HepG2 (cell line): ENCODE measurements around the gene CTCF. TPM values are rescaled to one million over a fixed set of nuclear protein-coding genes. Genes with fewer than 3 reads are reported as not detected.

Experiments used
- ATAC-seq: fragments of 200-7000 bp; cut with Tn5 transposase; 3 replicates; pipeline ENCODE4 v1.9.1; 2020; ENCODE audit warnings: mild to moderate bottlenecking, moderate library complexity
- BruUV-seq: library from RNA; stranded (reverse); fragments of 400-500 nt; replicated peaks from 2 replicates; lab custom pipeline; 2021; lab: Mats Ljungman, UMichigan
- CTCF ChIA-PET: fragments of 300-600 bp; formaldehyde crosslinking; extraction: SDS; loops from one replicate; lab custom pipeline; 2021; ENCODE audit warnings: low total read pairs, inconsistent platforms, low intra/inter-chr PET ratio; lab: Yijun Ruan, JAX
- POLR2A ChIA-PET: fragments of 350-600 bp; sonication (Branson Sonifier 250); formaldehyde crosslinking; loops from one replicate; lab custom pipeline; 2020; ENCODE audit warnings: antibody characterized with exemption, inconsistent platforms; lab: Yijun Ruan, JAX
- DNase-seq: peaks from one replicate; pipeline ENCODE4 v3.0.0-alpha.2; 2015; ENCODE audit warnings: low spot score
- FAIRE-seq: peaks from 3 replicates; lab custom pipeline; 2011; peaks lifted over from hg19 to GRCh38; lab: Jason Lieb, UNC
- H2AFZ ChIP-seq: one replicate; pipeline ENCODE4 v1.6.1; 2011; ENCODE audit warnings: low read length, inconsistent platforms
- H3K27ac ChIP-seq: fragments of 300-600 bp; 3 replicates; pipeline ENCODE4 v1.8.0; 2011; ENCODE audit warnings: mixed run types, mild to moderate bottlenecking, mixed read lengths, low read length, inconsistent platforms; ENCODE audit not compliant: insufficient read depth; ENCODE audit errors: extremely low read length
- H3K27me3 ChIP-seq, 2 experiments: fragments of 200-600 bp in 1 of 2; 2 replicates in 1 of 2; 3 replicates in 1 of 2; pipeline versions ENCODE4 v1.6.0 to v1.8.0; 2011; ENCODE audit warnings: low read length in 2 of 2, mild to moderate bottlenecking in 2 of 2, moderate library complexity in 2 of 2, inconsistent platforms in 1 of 2; ENCODE audit not compliant: insufficient read depth in 2 of 2, control insufficient read depth in 1 of 2
- H3K36me3 ChIP-seq, 2 experiments: fragments of 200-600 bp in 1 of 2; replicated peaks in 1 of 2; 2 replicates in 1 of 2; 3 replicates in 1 of 2; pipeline versions ENCODE4 v1.5.1 to v1.8.0; 2011; ENCODE audit warnings: low read length in 2 of 2, inconsistent platforms in 1 of 2; ENCODE audit not compliant: insufficient read depth in 2 of 2, control insufficient read depth in 1 of 2
- H3K4me1 ChIP-seq: 2 replicates; pipeline ENCODE4 v1.5.1; 2012; ENCODE audit warnings: low read length, inconsistent platforms; ENCODE audit not compliant: insufficient read depth
- H3K4me2 ChIP-seq: 2 replicates; pipeline ENCODE4 v1.6.0; 2011; ENCODE audit warnings: low read depth, low read length, inconsistent platforms
- H3K4me3 ChIP-seq, 3 experiments: fragments of 200-600 bp in 1 of 3; sonication (generic), shearing (Covaris generic) in 1 of 3; replicated peaks in 1 of 3; 2 replicates each; pipeline ENCODE4 v1.5.1; 2011 to 2016; ENCODE audit warnings: low read length in 3 of 3, inconsistent platforms in 2 of 3, low read depth in 2 of 3, mild to moderate bottlenecking in 2 of 3, control low read depth in 1 of 3, mixed read lengths in 1 of 3; ENCODE audit not compliant: insufficient read depth in 1 of 3
- H3K79me2 ChIP-seq: one replicate; pipeline ENCODE4 v1.6.1; 2011; ENCODE audit warnings: low read length, inconsistent platforms; ENCODE audit not compliant: insufficient read depth
- H3K9ac ChIP-seq: 2 replicates; pipeline ENCODE4 v1.6.0; 2011; ENCODE audit warnings: mild to moderate bottlenecking, low read depth, low read length, inconsistent platforms; ENCODE audit not compliant: insufficient read depth
- H3K9me3 ChIP-seq: 2 replicates; pipeline ENCODE4 v1.5.1; 2012; ENCODE audit warnings: mild to moderate bottlenecking, low read length
- H4K20me1 ChIP-seq: 2 replicates; pipeline ENCODE4 v1.6.0; 2011; ENCODE audit warnings: inconsistent platforms, mild to moderate bottlenecking, low read length, moderate library complexity; ENCODE audit not compliant: insufficient read depth
- ARHGAP35 ChIP-seq: sonication (generic); formaldehyde crosslinking; IDR thresholded peaks from 2 replicates; pipeline ENCODE4 v1.9.0; 2022; ENCODE audit warnings: mild to moderate bottlenecking, inconsistent platforms, moderate library complexity, missing genetic modification reagents, borderline replicate concordance
- ATRX ChIP-seq: sonication (generic); formaldehyde crosslinking; IDR thresholded peaks from 2 replicates; pipeline ENCODE4 v1.4.0; 2020; ENCODE audit warnings: missing genetic modification reagents, borderline replicate concordance
- DPF2 ChIP-seq: sonication (generic); formaldehyde crosslinking; IDR thresholded peaks from 2 replicates; pipeline ENCODE4 v1.4.0; 2020; ENCODE audit warnings: mild to moderate bottlenecking, low read depth, missing genetic modification reagents, borderline replicate concordance
- ESRRA ChIP-seq: sonication (generic); formaldehyde crosslinking; IDR thresholded peaks from 2 replicates; pipeline ENCODE4 v1.5.1; 2020; ENCODE audit warnings: mild to moderate bottlenecking, low read depth, missing genetic modification reagents
- SKI ChIP-seq: fragments of 450-650 bp; IDR thresholded peaks from one replicate; pipeline ENCODE4 v1.6.1; 2018; ENCODE audit warnings: mild to moderate bottlenecking; ENCODE audit not compliant: partially characterized antibody
- ZNF142 ChIP-seq: sonication (generic); formaldehyde crosslinking; IDR thresholded peaks from 2 replicates; pipeline ENCODE4 v1.4.0; 2020; ENCODE audit warnings: missing genetic modification reagents
- ZNF264 ChIP-seq: sonication (generic); formaldehyde crosslinking; IDR thresholded peaks from 2 replicates; pipeline ENCODE4 v1.4.0; 2020; ENCODE audit warnings: missing genetic modification reagents
- ZNF598 ChIP-seq: sonication (generic); formaldehyde crosslinking; IDR thresholded peaks from 2 replicates; pipeline ENCODE4 v1.5.1; 2020; ENCODE audit warnings: mild to moderate bottlenecking, missing genetic modification reagents, borderline replicate concordance
- ZNF619 ChIP-seq: sonication (generic); formaldehyde crosslinking; IDR thresholded peaks from 2 replicates; pipeline ENCODE4 v1.4.0; 2020; ENCODE audit warnings: mild to moderate bottlenecking, missing genetic modification reagents
- WGBS: methylation state at CpG from one replicate; pipeline ENCODE4 v1.1.6; 2017; ENCODE audit warnings: low lambda C conversion rate; 5-methylcytosine and 5-hydroxymethylcytosine counted together
- in situ Hi-C: cut with HindIII; loops from 2 replicates; pipeline ENCODE4 v1.10.0; 2017; ENCODE audit warnings: low pct_unique_long_range_greater_than_20kb; ENCODE audit not compliant: extremely low pct_ligation_motif_present
- intact Hi-C: fragments of 100-400 bp; cut with micrococcal nuclease; formaldehyde crosslinking; loops from one replicate; pipeline ENCODE4 v1.10.0; 2022; ENCODE audit not compliant: unreplicated experiment
- polyA plus RNA-seq, 8 experiments: library from polyadenylated mRNA; depleted of rRNA in 3 of 8; stranded (reverse) in 7 of 8; unstranded in 1 of 8; fragments of >200 nt; fragmentation: Illumina TruSeq in 4 of 8; extraction: Trizol in 4 of 8; gene quantifications; 2 replicates each; pipeline versions ENCODE4 v1.2.1 to v1.2.3, GENCODE V29; 2011 to 2016; ENCODE audit warnings: low read depth in 4 of 8, missing spikeins in 1 of 8, mixed read lengths in 1 of 8; ENCODE audit not compliant: insufficient read depth in 1 of 8
- total RNA-seq, 5 experiments: library from RNA; depleted of rRNA; stranded (reverse); fragments of >200 nt; fragmentation: Illumina TruSeq; extraction: Trizol; gene quantifications; 2 replicates each; pipeline ENCODE4 v1.2.3, GENCODE V29; 2016; ENCODE audit warnings: low read depth in 1 of 5
- TF ChIP-seq, protein P1 (sequence below), 2 experiments: sonication (generic) in 1 of 2; formaldehyde crosslinking in 1 of 2; IDR thresholded peaks; 2 replicates each; pipeline versions ENCODE4 v1.6.1 to v1.9.0; 2014 to 2022; ENCODE audit warnings: antibody characterized with exemption in 1 of 2, borderline replicate concordance in 1 of 2, inconsistent platforms in 1 of 2, low read depth in 1 of 2, missing genetic modification reagents in 1 of 2

Gene CTCF
- total and polyA plus RNA-seq, 2 of the 13 experiments (the other 11 are each of a cell fraction or from before 2014, with no cell fraction given), result 19.5 to 37.5 TPM

DNA sequence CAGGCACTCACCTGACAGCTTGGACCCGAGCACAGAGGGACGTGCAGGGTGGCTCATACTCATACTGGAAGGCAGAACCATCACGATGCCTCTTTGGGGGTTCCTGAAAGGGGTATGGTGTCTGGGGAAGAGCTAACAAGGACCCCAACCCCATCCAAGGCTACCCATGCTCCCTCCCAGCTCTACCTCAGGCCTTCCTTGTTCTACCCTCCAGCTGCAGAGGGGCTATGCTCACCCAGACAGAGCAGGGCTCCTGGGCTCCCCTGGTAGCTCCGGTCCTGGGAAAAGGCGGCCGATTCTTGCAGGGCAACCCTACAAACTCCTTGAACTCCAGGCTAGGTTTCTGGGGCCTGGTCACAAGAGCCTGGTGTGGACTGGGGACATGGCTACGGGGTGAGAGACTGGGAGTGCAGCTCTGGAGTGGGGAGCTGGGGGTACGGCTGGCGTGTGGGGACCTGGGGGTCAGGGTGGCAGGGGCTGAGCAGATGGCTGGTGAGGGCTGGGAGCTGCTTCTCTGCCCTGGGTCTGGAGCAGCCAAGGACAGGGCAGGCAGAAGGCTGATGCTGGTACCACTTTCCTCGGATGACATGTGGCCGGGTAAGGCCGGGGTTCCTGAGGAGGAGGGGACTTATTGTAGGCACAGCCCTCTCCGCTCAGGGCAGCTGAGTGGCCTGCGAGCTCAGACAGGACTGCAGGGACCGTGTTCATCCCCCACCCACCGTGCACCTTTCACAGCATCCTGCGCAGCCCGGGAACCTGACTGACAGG, 95.6 kb downstream of the CTCF start:
- H3K4me3 ChIP-seq, result no peak overlapping the region
- intact Hi-C loops, result no loop called here
- ATAC-seq (no peak), DNase-seq (no peak), FAIRE-seq (no peak)
- peaks cover 0 to 15% of the 10 kb centered on the region in 2 experiments; a peak in 4 of 5 replicates for H3K27me3 ChIP-seq
- H4K20me1 ChIP-seq, result 0 out of 2 replicates have a peak, but pooled peaks cover 3% of the 10 kb centered on the region
- TF ChIP-seq DPF2 (CRISPR knock-in tag) (no peak), ARHGAP35 (no peak), ZNF619 (CRISPR knock-in tag) (no peak), ATRX (no peak), SKI (no peak), ZNF598 (CRISPR knock-in tag) (no peak), ZNF264 (no peak), ESRRA (CRISPR knock-in tag) (no peak), ZNF142 (no peak)
- TF ChIP-seq, protein P1, sequence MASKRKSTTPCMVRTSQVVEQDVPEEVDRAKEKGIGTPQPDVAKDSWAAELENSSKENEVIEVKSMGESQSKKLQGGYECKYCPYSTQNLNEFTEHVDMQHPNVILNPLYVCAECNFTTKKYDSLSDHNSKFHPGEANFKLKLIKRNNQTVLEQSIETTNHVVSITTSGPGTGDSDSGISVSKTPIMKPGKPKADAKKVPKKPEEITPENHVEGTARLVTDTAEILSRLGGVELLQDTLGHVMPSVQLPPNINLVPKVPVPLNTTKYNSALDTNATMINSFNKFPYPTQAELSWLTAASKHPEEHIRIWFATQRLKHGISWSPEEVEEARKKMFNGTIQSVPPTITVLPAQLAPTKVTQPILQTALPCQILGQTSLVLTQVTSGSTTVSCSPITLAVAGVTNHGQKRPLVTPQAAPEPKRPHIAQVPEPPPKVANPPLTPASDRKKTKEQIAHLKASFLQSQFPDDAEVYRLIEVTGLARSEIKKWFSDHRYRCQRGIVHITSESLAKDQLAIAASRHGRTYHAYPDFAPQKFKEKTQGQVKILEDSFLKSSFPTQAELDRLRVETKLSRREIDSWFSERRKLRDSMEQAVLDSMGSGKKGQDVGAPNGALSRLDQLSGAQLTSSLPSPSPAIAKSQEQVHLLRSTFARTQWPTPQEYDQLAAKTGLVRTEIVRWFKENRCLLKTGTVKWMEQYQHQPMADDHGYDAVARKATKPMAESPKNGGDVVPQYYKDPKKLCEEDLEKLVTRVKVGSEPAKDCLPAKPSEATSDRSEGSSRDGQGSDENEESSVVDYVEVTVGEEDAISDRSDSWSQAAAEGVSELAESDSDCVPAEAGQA (IDR thresholded peaks at IDR 0.05; ENCODE audit: low read depth), result no peak
- TF ChIP-seq, protein P1 (CRISPR knock-in tag; IDR thresholded peaks at IDR 0.05; ENCODE audit: borderline replicate concordance), result no peak
- TF ChIP-seq, all 625 proteins: peak for 0
- H3K4me1 ChIP-seq, result peaks cover 21% of the 10 kb centered on the region
- peaks cover 11% of the 10 kb centered on the region for H3K79me2 ChIP-seq
- BruUV-seq, result no TSS peak
- in situ Hi-C loops, result no loop called here
- 92% methylated on average over 10 of the region's 18 CpGs for WGBS
- POLR2A ChIA-PET, result interaction anchor here (0.8 to 1.1 kb wide), 2 partner anchors 96 to 129 kb away, joined by 3 read pairs; partner anchors contain the start of gene RIPOR1
- H3K27ac ChIP-seq, result no peak overlapping the region
- peaks cover 6 to 10% of the 10 kb centered on the region in 2 experiments; a peak in 4 of 5 replicates for H3K36me3 ChIP-seq
- CTCF ChIA-PET, result no interaction called here
- H3K9me3 ChIP-seq, result no peaks in the 10 kb centered on the region
- no peak overlapping the region for H2AFZ ChIP-seq
- no peak overlapping the region for H3K4me2 ChIP-seq
- no peak overlapping the region for H3K9ac ChIP-seq
